Measurements from ENCODE around the gene LCN2. TPM values are rescaled to one million over a fixed set of nuclear protein-coding genes. Genes with fewer than 3 reads are reported as not detected.

Gene LCN2
- total and polyA plus RNA-seq, 9 of the 15 experiments (the other 6 are each of a cell fraction or from before 2014, with no cell fraction given), result 0.10 to 1.2 (median 0.44) TPM; not detected in 1

DNA sequence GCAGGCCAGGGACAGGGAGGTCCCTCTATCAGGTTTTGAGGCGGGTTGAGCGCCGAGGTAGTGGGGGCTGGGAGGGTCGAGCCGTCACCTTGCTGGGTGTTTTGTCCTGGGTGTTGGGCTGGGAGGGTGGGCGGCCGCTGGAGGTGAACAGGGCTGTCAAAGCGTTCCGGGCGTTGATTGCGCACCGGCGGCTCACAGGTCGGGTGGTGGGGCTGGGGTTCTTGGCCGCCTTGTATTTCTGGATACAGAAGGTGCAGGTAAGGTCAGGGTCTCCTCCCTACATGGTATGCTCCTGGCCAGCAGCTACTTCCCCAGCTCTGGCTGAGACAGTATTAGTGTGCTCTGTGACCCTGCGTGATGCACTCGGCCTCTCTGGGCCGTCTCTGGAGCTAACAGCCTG, 16.9 kb downstream of the LCN2 start:
- H3K79me2 ChIP-seq (ENCODE audit: control insufficient read depth, insufficient read depth, low read length), result peaks cover 12% of the 10 kb centered on the region
- H3K9ac ChIP-seq (ENCODE audit: insufficient read depth in 1 of 2, low read depth in 2 of 2, low read length in 2 of 2), result peak overlapping the region in 1 of 2 experiments; percentile 2; a peak in 1 of 4 replicates
- no peaks in the 10 kb centered on the region for H3K9me3 ChIP-seq (replicated peaks; ENCODE audit: control insufficient read depth, insufficient read depth, low read depth, low read length)
- no peak for TF ChIP-seq NFATC3 (IDR thresholded peaks at IDR 0.05)
- no peak for TF ChIP-seq SIRT6 (IDR thresholded peaks at IDR 0.05; ENCODE audit: low read depth, low read length)
- peak; percentile 70 for TF ChIP-seq POLR2G (IDR thresholded peaks at IDR 0.05; ENCODE audit: low read depth, low read length)
- TF ChIP-seq TBL1XR1 (IDR thresholded peaks at IDR 0.05; ENCODE audit: low read length in 2 of 2), result no peak
- TF ChIP-seq, protein P1, sequence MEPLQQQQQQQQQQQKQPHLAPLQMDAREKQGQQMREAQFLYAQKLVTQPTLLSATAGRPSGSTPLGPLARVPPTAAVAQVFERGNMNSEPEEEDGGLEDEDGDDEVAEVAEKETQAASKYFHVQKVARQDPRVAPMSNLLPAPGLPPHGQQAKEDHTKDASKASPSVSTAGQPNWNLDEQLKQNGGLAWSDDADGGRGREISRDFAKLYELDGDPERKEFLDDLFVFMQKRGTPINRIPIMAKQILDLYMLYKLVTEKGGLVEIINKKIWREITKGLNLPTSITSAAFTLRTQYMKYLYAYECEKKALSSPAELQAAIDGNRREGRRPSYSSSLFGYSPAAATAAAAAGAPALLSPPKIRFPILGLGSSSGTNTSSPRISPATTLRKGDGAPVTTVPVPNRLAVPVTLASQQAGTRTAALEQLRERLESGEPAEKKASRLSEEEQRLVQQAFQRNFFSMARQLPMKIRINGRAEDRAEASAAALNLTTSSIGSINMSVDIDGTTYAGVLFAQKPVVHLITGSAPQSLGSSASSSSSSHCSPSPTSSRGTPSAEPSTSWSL (CRISPR knock-in tag; IDR thresholded peaks at IDR 0.05; ENCODE audit: borderline replicate concordance), result no peak
- TF ChIP-seq FOS (IDR thresholded peaks at IDR 0.05; ENCODE audit: extremely low read depth, insufficient read length), result no peak
- TF ChIP-seq DIDO1 (tag; IDR thresholded peaks at IDR 0.05; ENCODE audit: low read depth), result no peak
- no peak for TF ChIP-seq BRD9 (IDR thresholded peaks at IDR 0.05; ENCODE audit: low read depth, partially characterized antibody)
- TF ChIP-seq ZNF785 (CRISPR knock-in tag; IDR thresholded peaks at IDR 0.05), result no peak
- TF ChIP-seq RBFOX2 (IDR thresholded peaks at IDR 0.05; ENCODE audit: low read depth, low read length), result 0 out of 2 replicates have a peak, but pooled peaks have one; percentile 6
- TF ChIP-seq ZNF277 (CRISPR knock-in tag; IDR thresholded peaks at IDR 0.05; ENCODE audit: borderline replicate concordance), result no peak
- TF ChIP-seq ZFP36 (IDR thresholded peaks at IDR 0.05; ENCODE audit: low read depth, low read length, partially characterized antibody), result peak; percentile 45
- no peak for TF ChIP-seq FOXP1 (CRISPR knock-in tag; IDR thresholded peaks at IDR 0.05)
- TF ChIP-seq CHD1 (IDR thresholded peaks at IDR 0.05; ENCODE audit: low read length), result no peak
- TF ChIP-seq RCOR1 (IDR thresholded peaks at IDR 0.05; ENCODE audit: borderline replicate concordance in 1 of 2, low read depth in 2 of 2, low read length in 2 of 2), result no peak
- TF ChIP-seq MTA1 (IDR thresholded peaks at IDR 0.05; ENCODE audit: borderline replicate concordance), result no peak
- TF ChIP-seq SRSF3 (IDR thresholded peaks at IDR 0.05; ENCODE audit: insufficient read depth, low read length), result 0 out of 2 replicates have a peak, but pooled peaks have one; percentile 22
- POLR2A ChIA-PET, result interaction anchor here (0.6 to 11.0 kb wide), 8 partner anchors 8 to 1717 kb away, joined by 3 to 155 read pairs (median 3); no protein-coding TSS in a partner anchor
- DNase-seq (ENCODE audit: extremely low read depth in 1 of 4, low spot score in 3 of 4) (no peak), FAIRE-seq (no peak), ATAC-seq (no peak)
- H3K4me3 ChIP-seq, result no peak overlapping the region
- H3K27ac ChIP-seq (ENCODE audit: extremely low read depth, low read depth, low read length), result no peak overlapping the region
- peaks cover 85% of the 10 kb centered on the region for H3K36me3 ChIP-seq (ENCODE audit: control insufficient read depth, insufficient read depth, low read length)
- 92% methylated on average over 18 of the region's 18 CpGs for WGBS (ENCODE audit: insufficient coverage, low coverage, missing lambda C conversion rate)
- no peaks in the 10 kb centered on the region for H3K27me3 ChIP-seq (ENCODE audit: control insufficient read depth in 2 of 2, insufficient read depth in 2 of 2, low read length in 2 of 2)
- H3K4me1 ChIP-seq (replicated peaks in 1 of 2; ENCODE audit: control insufficient read depth in 2 of 2, insufficient read depth in 2 of 2, low read length in 2 of 2), result peaks cover 3 to 30% of the 10 kb centered on the region in 2 experiments; a peak in 4 of 5 replicates
- intact Hi-C loops (cut with micrococcal nuclease), result no loop called here
- no peak overlapping the region for H2AFZ ChIP-seq (ENCODE audit: low read depth, low read length)
- in situ Hi-C loops (cut with MboI), result no loop called here
- no peak overlapping the region for H3K4me2 ChIP-seq (ENCODE audit: insufficient read depth, low read length)
- BruUV-seq (replicated peaks), result no TSS peak
- H3K9me1 ChIP-seq (ENCODE audit: control insufficient read depth, insufficient read depth, low read length), result no peaks in the 10 kb centered on the region
- CTCF ChIA-PET (ENCODE audit: low intra/inter-chr PET ratio), result no interaction called here
- peaks cover 23% of the 10 kb centered on the region; the same call in 1 of the 2 replicates for H4K20me1 ChIP-seq (replicated peaks; ENCODE audit: control insufficient read depth, insufficient read depth, low read length)
